Measurements from ENCODE around the gene MEAF6. TPM values are rescaled to one million over a fixed set of nuclear protein-coding genes. Genes with fewer than 3 reads are reported as not detected.
A peak's percentile ranks its signal among the peaks of the same experiment; 100 is the strongest.
"Not testable (repeated sequence)": the region's sequence is repeated elsewhere in the genome, so short reads cannot be mapped to it uniquely, and the experiment has no call there.

MEAF6 gene
- 108 TPM for polyA plus RNA-seq (ENCODE audit: insufficient read length)
- long read RNA-seq, donor 1, transcript MEAF6-206 (8 exons, 1,408 nt): minor isoform, 6 of 38 reads
- long read RNA-seq, donor 1, transcript MEAF6-201 (7 exons, 1,525 nt): major isoform, 26 of 38 reads
- long read RNA-seq, donor 1, partial matches to known transcripts: 0 of 38 reads
- long read RNA-seq, donor 1, other reads (novel, unspliced or antisense): 0 of 38 reads
- long read RNA-seq, donor 2, transcript MEAF6-201 (7 exons, 1,525 nt): major isoform, 25 of 34 reads
- long read RNA-seq, donor 2, partial matches to known transcripts: 0 of 34 reads
- long read RNA-seq, donor 2, other reads (novel, unspliced or antisense): 0 of 34 reads
- long read RNA-seq, donor 3, transcript MEAF6-202 (6 exons, 603 nt): minor isoform, 6 of 32 reads
- long read RNA-seq, donor 3, transcript MEAF6-201 (7 exons, 1,525 nt): major isoform, 21 of 32 reads
- long read RNA-seq, donor 3, partial matches to known transcripts: 0 of 32 reads
- long read RNA-seq, donor 3, other reads (novel, unspliced or antisense): 0 of 32 reads
- long read RNA-seq, donor 4, partial matches to known transcripts: 0 of 2 reads
- long read RNA-seq, donor 4, other reads (novel, unspliced or antisense): 0 of 2 reads
- long read RNA-seq, donor 5, transcript MEAF6-206 (8 exons, 1,408 nt): minor isoform, 9 of 48 reads
- long read RNA-seq, donor 5, transcript MEAF6-201 (7 exons, 1,525 nt): major isoform, 35 of 48 reads
- long read RNA-seq, donor 5, partial matches to known transcripts: 0 of 48 reads
- long read RNA-seq, donor 5, other reads (novel, unspliced or antisense): 0 of 48 reads
- long read RNA-seq, donor 6, transcript MEAF6-201 (7 exons, 1,525 nt): major isoform, 27 of 31 reads
- long read RNA-seq, donor 6, partial matches to known transcripts: 0 of 31 reads
- long read RNA-seq, donor 6, other reads (novel, unspliced or antisense): 0 of 31 reads
- long read RNA-seq, donor 7, transcript MEAF6-201 (7 exons, 1,525 nt): major isoform, 31 of 44 reads
- long read RNA-seq, donor 7, partial matches to known transcripts: 6 of 44 reads
- long read RNA-seq, donor 7, other reads (novel, unspliced or antisense): 0 of 44 reads
- long read RNA-seq, donor 8, transcript MEAF6-201 (7 exons, 1,525 nt): major isoform, 9 of 18 reads
- long read RNA-seq, donor 8, partial matches to known transcripts: 0 of 18 reads
- long read RNA-seq, donor 8, other reads (novel, unspliced or antisense): 0 of 18 reads

GRCh38 chr1:37514350-37515184 lies at the start of gene MEAF6:
MEAF6 (minus strand) TSS chr1:37514766; CDS start chr1:37514746, 20 bp downstream.
- peak; percentile 80 for DNase-seq

- no peak for DNase-seq
These were observed 48.4 kb upstream of the MEAF6 start for GRCh38 chr1:37562984-37563383.

GRCh38 chr1:37561133-37562132 lies 46.9 kb upstream of the MEAF6 start:
- DNase-seq: no peak

GRCh38 chr1:37560401-37561132 lies 46.0 kb upstream of the MEAF6 start:
- no peak for DNase-seq

GRCh38 chr1:37559957-37560379 lies 45.4 kb upstream of the MEAF6 start:
- DNase-seq: not testable (repeated sequence)

GRCh38 chr1:37559080-37559479 lies 44.5 kb upstream of the MEAF6 start:
- no peak for DNase-seq

- DNase-seq: no peak
These were observed 43.8 kb upstream of the MEAF6 start for GRCh38 chr1:37558411-37558810.

- no peak for DNase-seq
These were observed 42.8 kb upstream of the MEAF6 start for GRCh38 chr1:37557402-37557801.

GRCh38 chr1:37556712-37557196 lies 42.2 kb upstream of the MEAF6 start, which contains the start of gene DNALI1:
DNALI1 (plus strand) TSS chr1:37556940; CDS start chr1:37556995, 55 bp downstream.
- DNase-seq: peak; percentile 91

- peak; percentile 93 for DNase-seq
These were observed 39.6 kb upstream of the MEAF6 start, which contains the start of gene SNIP1 for GRCh38 chr1:37553927-37554808. SNIP1 (minus strand) TSS chr1:37554293; CDS start chr1:37554229, 64 bp downstream.

- no peak for DNase-seq
These were observed 39.0 kb upstream of the MEAF6 start for GRCh38 chr1:37553598-37553926.

GRCh38 chr1:37549341-37549740 lies 34.8 kb upstream of the MEAF6 start:
- no peak for DNase-seq

GRCh38 chr1:37545019-37545418 lies 30.5 kb upstream of the MEAF6 start:
- no peak for DNase-seq

- no peak for DNase-seq
These were observed 30.0 kb upstream of the MEAF6 start for GRCh38 chr1:37544530-37544929.

- no peak for DNase-seq
These were observed 25.6 kb upstream of the MEAF6 start for GRCh38 chr1:37540036-37540785.

- not testable (repeated sequence) for DNase-seq
These were observed 24.6 kb upstream of the MEAF6 start for GRCh38 chr1:37539154-37539553.

GRCh38 chr1:37537378-37537777 lies 22.8 kb upstream of the MEAF6 start:
- DNase-seq: no peak
